Esophagus muscularis mucosa (tissue), 4 donors: ENCODE data around the gene RPS25.

ENCODE experiments used
- CTCF ChIP-seq, 3 experiments: fragments of 200-600 bp in 2 of 3; fragments of 450-650 bp in 1 of 3; sonication (generic) in 2 of 3; IDR thresholded peaks; one replicate each; pipeline ENCODE4 v1.5.1; 2017 to 2019; ENCODE audit warnings: antibody characterized with exemption in 3 of 3, mild to moderate bottlenecking in 2 of 3, moderate library complexity in 1 of 3
- EP300 ChIP-seq: sonication (generic); formaldehyde crosslinking; IDR thresholded peaks from one replicate; pipeline ENCODE4 v1.6.1; 2017; ENCODE audit warnings: antibody characterized with exemption
- POLR2A ChIP-seq: fragments of 450-650 bp; IDR thresholded peaks from one replicate; pipeline ENCODE4 v1.6.1; 2017; ENCODE audit warnings: antibody characterized with exemption, moderate library complexity, mild to moderate bottlenecking, low read depth
- POLR2AphosphoS5 ChIP-seq, 2 donors: sonication (generic); formaldehyde crosslinking; IDR thresholded peaks; one replicate each; pipeline ENCODE4 v1.6.1; 2017; ENCODE audit warnings: antibody characterized with exemption in 2 of 2

- TF ChIP-seq POLR2A = no peak
- TF ChIP-seq CTCF (IDR thresholded peaks at IDR 0.05) = no peak
- TF ChIP-seq EP300 = no peak
- no peak for TF ChIP-seq POLR2AphosphoS5 (IDR thresholded peaks at IDR 0.05)
These were observed 1.7 kb downstream of the RPS25 start for GRCh38 chr11:119016216-119017009.
